HCT116 (cell line): ENCODE results near the gene THRB.

ENCODE experiments used
- ELF1 ChIP-seq: IDR thresholded peaks from 2 replicates; pipeline ENCODE4 v1.6.1; 2012; ENCODE audit warnings: low read depth, borderline replicate concordance
- EZH2phosphoT487 ChIP-seq: fragments of 200-600 bp; IDR thresholded peaks from 2 replicates; pipeline ENCODE4 v1.6.1; 2018; ENCODE audit warnings: antibody characterized with exemption, borderline replicate concordance
- POLR2A ChIP-seq: IDR thresholded peaks from 2 replicates; pipeline ENCODE4 v1.7.0; 2011; ENCODE audit warnings: borderline replicate concordance; ENCODE audit not compliant: insufficient read depth, insufficient read length; ENCODE audit errors: extremely low read depth
- POLR2AphosphoS5 ChIP-seq: IDR thresholded peaks from 2 replicates; pipeline ENCODE4 v1.6.1; 2011; ENCODE audit warnings: mild to moderate bottlenecking, low read depth, low read length, moderate library complexity
- RAD21 ChIP-seq: IDR thresholded peaks from 2 replicates; pipeline ENCODE4 v1.6.1; 2012; ENCODE audit warnings: low read depth, mild to moderate bottlenecking
- SIN3A ChIP-seq: IDR thresholded peaks from 2 replicates; pipeline ENCODE4 v1.6.1; 2012; ENCODE audit warnings: low read depth
- SP1 ChIP-seq: IDR thresholded peaks from 2 replicates; pipeline ENCODE4 v1.6.1; 2012; ENCODE audit warnings: low read depth
- YY1 ChIP-seq: IDR thresholded peaks from 2 replicates; pipeline ENCODE4 v1.6.1; 2011; ENCODE audit warnings: low read length, low read depth, moderate library complexity, mild to moderate bottlenecking; ENCODE audit not compliant: insufficient replicate concordance; ENCODE audit errors: extremely low read depth
- TF ChIP-seq, protein P1 (sequence below), 3 experiments: fragments of 200-600 bp in 1 of 3; sonication (generic) in 1 of 3; IDR thresholded peaks in 2 of 3; conservative IDR thresholded peaks in 1 of 3; 2 replicates each; pipeline ENCODE4 v1.5.1; 2012 to 2017; ENCODE audit warnings: low read depth in 2 of 3, low read length in 2 of 3, antibody characterized with exemption in 1 of 3, borderline replicate concordance in 1 of 3, control low read depth in 1 of 3, mild to moderate bottlenecking in 1 of 3, mixed read lengths in 1 of 3, mixed run types in 1 of 3, moderate library complexity in 1 of 3; ENCODE audit not compliant: insufficient read depth in 1 of 3
- TF ChIP-seq, protein P2 (sequence below): IDR thresholded peaks from 2 replicates; pipeline ENCODE4 v1.6.1; 2012
- TF ChIP-seq, protein P3 (sequence below): IDR thresholded peaks from 2 replicates; pipeline ENCODE4 v1.6.1; 2012; ENCODE audit warnings: low read depth

DNA sequence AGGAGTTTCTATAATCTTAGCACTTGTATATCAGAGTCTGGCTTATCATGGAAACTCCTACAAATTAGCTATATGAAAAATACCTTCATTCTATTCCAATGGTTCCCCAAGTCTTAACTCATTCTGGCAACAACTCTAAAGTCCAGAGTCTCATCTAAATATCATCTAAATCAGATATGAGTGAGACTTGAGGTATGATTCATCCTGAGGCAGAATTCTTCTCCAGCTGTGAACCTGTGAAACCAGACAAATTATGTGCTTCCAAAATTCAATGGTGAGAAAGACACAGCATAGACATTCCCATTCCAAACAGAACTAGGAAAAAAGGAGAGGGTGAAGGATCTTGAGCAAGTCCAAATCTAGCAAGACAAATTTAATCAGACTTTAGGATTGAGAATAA is 138.8 kb downstream of the THRB start:
- TF ChIP-seq EZH2phosphoT487 (no peak), SP1 (no peak), POLR2AphosphoS5 (no peak), YY1 (no peak), ELF1 (no peak), RAD21 (no peak), POLR2A (no peak), SIN3A (no peak)
- TF ChIP-seq, protein P1, sequence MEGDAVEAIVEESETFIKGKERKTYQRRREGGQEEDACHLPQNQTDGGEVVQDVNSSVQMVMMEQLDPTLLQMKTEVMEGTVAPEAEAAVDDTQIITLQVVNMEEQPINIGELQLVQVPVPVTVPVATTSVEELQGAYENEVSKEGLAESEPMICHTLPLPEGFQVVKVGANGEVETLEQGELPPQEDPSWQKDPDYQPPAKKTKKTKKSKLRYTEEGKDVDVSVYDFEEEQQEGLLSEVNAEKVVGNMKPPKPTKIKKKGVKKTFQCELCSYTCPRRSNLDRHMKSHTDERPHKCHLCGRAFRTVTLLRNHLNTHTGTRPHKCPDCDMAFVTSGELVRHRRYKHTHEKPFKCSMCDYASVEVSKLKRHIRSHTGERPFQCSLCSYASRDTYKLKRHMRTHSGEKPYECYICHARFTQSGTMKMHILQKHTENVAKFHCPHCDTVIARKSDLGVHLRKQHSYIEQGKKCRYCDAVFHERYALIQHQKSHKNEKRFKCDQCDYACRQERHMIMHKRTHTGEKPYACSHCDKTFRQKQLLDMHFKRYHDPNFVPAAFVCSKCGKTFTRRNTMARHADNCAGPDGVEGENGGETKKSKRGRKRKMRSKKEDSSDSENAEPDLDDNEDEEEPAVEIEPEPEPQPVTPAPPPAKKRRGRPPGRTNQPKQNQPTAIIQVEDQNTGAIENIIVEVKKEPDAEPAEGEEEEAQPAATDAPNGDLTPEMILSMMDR (IDR thresholded peaks at IDR 0.05 in 2 of 3, conservative IDR thresholded peaks at IDR 0.05 in 1 of 3; ENCODE audit: borderline replicate concordance in 1 of 3, insufficient read depth in 1 of 3, low read depth in 2 of 3, low read length in 2 of 3): no peak
- TF ChIP-seq, protein P2, sequence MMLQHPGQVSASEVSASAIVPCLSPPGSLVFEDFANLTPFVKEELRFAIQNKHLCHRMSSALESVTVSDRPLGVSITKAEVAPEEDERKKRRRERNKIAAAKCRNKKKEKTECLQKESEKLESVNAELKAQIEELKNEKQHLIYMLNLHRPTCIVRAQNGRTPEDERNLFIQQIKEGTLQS: no peak
- TF ChIP-seq, protein P3, sequence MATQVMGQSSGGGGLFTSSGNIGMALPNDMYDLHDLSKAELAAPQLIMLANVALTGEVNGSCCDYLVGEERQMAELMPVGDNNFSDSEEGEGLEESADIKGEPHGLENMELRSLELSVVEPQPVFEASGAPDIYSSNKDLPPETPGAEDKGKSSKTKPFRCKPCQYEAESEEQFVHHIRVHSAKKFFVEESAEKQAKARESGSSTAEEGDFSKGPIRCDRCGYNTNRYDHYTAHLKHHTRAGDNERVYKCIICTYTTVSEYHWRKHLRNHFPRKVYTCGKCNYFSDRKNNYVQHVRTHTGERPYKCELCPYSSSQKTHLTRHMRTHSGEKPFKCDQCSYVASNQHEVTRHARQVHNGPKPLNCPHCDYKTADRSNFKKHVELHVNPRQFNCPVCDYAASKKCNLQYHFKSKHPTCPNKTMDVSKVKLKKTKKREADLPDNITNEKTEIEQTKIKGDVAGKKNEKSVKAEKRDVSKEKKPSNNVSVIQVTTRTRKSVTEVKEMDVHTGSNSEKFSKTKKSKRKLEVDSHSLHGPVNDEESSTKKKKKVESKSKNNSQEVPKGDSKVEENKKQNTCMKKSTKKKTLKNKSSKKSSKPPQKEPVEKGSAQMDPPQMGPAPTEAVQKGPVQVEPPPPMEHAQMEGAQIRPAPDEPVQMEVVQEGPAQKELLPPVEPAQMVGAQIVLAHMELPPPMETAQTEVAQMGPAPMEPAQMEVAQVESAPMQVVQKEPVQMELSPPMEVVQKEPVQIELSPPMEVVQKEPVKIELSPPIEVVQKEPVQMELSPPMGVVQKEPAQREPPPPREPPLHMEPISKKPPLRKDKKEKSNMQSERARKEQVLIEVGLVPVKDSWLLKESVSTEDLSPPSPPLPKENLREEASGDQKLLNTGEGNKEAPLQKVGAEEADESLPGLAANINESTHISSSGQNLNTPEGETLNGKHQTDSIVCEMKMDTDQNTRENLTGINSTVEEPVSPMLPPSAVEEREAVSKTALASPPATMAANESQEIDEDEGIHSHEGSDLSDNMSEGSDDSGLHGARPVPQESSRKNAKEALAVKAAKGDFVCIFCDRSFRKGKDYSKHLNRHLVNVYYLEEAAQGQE: no peak
